CD4-positive, alpha-beta T cell treated with Interleukin-17A for 4 hours (primary cell): ENCODE results near the gene MYO1B.

ENCODE experiments used
- DNase-seq: peaks from one replicate; pipeline ENCODE4 v3.0.0-alpha.2; 2020; ENCODE audit warnings: mixed read lengths

Gene MYO1B

GRCh38 chr2:191228333-191228732 lies 16.9 kb upstream of the MYO1B start:
- DNase-seq: no peak

GRCh38 chr2:191228861-191229260 lies 16.3 kb upstream of the MYO1B start:
- no peak for DNase-seq

- DNase-seq: no peak
Observed at GRCh38 chr2:191230174-191230573, 15.0 kb upstream of the MYO1B start.

- DNase-seq: no peak
Observed at GRCh38 chr2:191231995-191232394, 13.2 kb upstream of the MYO1B start.

GRCh38 chr2:191233533-191233932 lies 11.7 kb upstream of the MYO1B start:
- no peak for DNase-seq

GRCh38 chr2:191234376-191234775 lies 10.8 kb upstream of the MYO1B start:
- DNase-seq: no peak

GRCh38 chr2:191240871-191241270 lies 4.3 kb upstream of the MYO1B start:
- DNase-seq: no peak

GRCh38 chr2:191241418-191241817 lies 3.8 kb upstream of the MYO1B start:
- no peak for DNase-seq

- no peak for DNase-seq
Observed at GRCh38 chr2:191243154-191243553, 2.0 kb upstream of the MYO1B start.

- no peak for DNase-seq
Observed at GRCh38 chr2:191244350-191244749, 854 bp upstream of the MYO1B start.

GRCh38 chr2:191245869-191246531 lies 796 bp downstream of the MYO1B start:
- DNase-seq: peak; percentile 34

GRCh38 chr2:191246820-191247380 lies 1.7 kb downstream of the MYO1B start:
- DNase-seq: no peak

- DNase-seq: no peak
Observed at GRCh38 chr2:191247381-191248057, 2.3 kb downstream of the MYO1B start.

- no peak for DNase-seq
Observed at GRCh38 chr2:191249156-191249813, 4.1 kb downstream of the MYO1B start.

- DNase-seq: no peak
Observed at GRCh38 chr2:191250400-191250799, 5.2 kb downstream of the MYO1B start.

- no peak for DNase-seq
Observed at GRCh38 chr2:191250986-191251385, 5.8 kb downstream of the MYO1B start.

- no peak for DNase-seq
Observed at GRCh38 chr2:191252699-191253098, 7.5 kb downstream of the MYO1B start.

- DNase-seq: no peak
Observed at GRCh38 chr2:191253476-191253875, 8.3 kb downstream of the MYO1B start.

- no peak for DNase-seq
Observed at GRCh38 chr2:191255271-191255670, 10.1 kb downstream of the MYO1B start.

GRCh38 chr2:191255756-191256312 lies 10.6 kb downstream of the MYO1B start:
- no peak for DNase-seq

GRCh38 chr2:191257934-191258333 lies 12.7 kb downstream of the MYO1B start:
- DNase-seq: no peak

- no peak for DNase-seq
Observed at GRCh38 chr2:191258996-191259395, 13.8 kb downstream of the MYO1B start.

GRCh38 chr2:191262436-191262835 lies 17.2 kb downstream of the MYO1B start:
- no peak for DNase-seq

GRCh38 chr2:191263050-191263449 lies 17.8 kb downstream of the MYO1B start:
- DNase-seq: no peak
